Measurements from ENCODE around the gene POU2F2.
"Not testable (repeated sequence)": the region's sequence is repeated elsewhere in the genome, so short reads cannot be mapped to it uniquely, and the experiment has no call there.

The POU2F2 gene

DNA sequence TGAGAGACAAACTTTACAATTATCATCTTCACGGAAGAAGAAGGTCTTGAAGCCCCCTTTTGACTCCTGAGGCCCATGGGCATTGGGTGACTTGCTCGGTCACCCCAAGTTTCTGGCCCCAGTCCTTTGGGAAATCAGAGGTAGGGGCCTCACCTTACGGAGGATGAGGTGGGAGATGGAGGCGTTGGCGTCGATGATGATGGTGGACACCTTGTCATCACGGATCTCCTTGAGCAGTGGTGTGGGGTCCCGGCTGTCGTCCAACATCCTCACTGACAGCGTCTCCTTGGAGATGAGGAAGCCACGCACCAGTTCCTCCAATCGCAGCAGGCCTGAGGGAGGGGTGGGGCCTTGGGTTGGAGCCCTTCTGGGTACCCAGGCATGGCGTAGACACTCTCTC is 73.0 kb downstream of the POU2F2 start:
- no peak for DNase-seq (ENCODE audit: low spot score)

DNA sequence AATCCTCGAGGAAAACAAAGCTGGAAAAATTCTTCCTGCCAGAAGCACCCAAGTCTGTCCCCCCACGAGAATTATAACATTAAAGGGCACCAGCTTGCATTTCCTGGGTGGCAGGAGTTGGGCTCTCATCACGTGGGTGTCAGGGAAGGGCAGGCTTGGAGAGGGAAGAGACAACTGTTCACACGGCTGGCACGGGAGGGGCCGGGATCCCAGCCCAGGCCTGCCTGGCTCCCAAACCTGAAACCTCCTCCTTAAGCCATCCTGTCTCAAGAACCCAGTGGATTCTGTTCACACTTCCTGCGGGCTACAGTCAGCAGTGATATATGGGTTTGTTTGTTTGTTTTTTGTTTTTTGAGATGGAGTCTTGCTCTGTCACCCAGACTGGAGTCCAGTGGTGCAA is 74.4 kb downstream of the POU2F2 start:
- no peak for DNase-seq (ENCODE audit: low spot score)

- no peak for DNase-seq (ENCODE audit: low spot score)
Measured at GRCh38 chr19:42054205-42054604, 78.0 kb downstream of the POU2F2 start.

DNA sequence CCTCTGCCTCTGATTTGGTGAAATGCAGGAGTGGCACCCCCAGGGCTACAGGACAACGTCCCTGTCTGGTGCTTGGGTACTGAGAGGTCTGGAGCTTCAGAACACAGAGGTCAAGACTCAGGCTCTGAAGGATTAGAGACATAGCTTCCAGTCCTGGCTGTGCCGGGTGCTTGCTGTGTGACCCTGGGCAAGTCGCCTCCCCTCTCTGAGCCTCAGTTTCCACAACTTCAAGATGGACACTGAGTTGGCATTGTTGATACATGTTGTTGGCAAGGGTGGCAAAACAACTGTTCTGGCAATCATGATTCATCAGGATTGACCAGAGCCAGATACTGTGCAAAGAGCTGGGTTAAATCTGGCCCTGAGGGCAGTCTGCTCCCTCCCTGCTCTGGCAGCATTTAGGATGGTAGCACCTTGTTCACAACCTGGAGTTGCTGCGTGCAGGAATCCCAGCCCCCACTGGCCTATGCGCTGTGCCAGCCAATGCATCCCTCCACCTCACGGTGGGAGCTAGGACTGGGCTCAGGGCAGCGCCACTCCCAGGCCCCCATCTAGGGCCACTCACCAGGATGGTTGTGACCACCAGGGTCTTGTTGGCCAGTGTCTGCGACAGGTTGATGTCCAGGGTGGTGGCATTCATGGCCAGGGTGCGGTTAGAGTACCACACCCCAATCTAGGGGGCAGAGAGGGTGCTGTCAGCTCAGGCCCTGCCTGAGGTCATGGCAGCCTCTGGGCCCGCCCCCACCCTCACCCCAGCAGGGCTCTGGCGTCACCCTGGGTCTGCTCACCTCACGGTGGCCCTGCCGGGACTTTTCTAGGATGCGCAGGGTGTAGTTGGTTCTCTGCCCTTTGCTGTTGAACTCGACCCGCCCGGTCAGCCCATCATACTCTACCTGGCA is 79.0 kb downstream of the POU2F2 start:
- no peak for DNase-seq (ENCODE audit: low spot score)

DNA sequence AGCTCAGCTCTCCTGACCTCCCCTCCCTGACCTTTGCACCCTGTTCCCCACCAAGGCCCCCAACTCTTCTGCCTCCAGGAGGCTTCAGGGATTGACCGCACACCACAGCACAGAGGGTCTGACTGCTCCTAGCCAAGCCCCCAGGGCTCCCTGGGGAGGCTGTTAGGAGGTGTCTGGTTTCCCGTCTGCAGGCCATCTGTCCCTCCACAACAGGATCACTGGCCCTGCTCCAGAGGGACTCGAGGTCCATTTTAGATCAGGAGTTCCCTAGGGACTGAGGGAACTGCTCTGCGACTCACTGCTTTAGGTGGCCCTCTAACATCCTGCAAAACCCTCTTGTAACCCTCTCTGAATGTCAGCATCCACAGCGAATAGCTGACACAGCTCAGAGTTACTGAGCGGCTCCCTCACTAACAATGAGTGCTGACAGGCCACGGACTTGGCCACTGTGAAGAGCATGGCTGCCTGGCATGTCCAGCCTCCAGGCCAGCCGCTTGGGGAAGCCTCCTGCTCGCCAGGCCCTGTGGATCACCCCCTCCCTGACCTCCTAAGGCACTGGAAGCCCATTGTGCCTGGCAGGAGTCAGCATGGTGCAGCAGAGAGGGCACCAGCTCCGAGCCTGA is 79.9 kb downstream of the POU2F2 start:
- DNase-seq (ENCODE audit: low spot score) = no peak

DNA sequence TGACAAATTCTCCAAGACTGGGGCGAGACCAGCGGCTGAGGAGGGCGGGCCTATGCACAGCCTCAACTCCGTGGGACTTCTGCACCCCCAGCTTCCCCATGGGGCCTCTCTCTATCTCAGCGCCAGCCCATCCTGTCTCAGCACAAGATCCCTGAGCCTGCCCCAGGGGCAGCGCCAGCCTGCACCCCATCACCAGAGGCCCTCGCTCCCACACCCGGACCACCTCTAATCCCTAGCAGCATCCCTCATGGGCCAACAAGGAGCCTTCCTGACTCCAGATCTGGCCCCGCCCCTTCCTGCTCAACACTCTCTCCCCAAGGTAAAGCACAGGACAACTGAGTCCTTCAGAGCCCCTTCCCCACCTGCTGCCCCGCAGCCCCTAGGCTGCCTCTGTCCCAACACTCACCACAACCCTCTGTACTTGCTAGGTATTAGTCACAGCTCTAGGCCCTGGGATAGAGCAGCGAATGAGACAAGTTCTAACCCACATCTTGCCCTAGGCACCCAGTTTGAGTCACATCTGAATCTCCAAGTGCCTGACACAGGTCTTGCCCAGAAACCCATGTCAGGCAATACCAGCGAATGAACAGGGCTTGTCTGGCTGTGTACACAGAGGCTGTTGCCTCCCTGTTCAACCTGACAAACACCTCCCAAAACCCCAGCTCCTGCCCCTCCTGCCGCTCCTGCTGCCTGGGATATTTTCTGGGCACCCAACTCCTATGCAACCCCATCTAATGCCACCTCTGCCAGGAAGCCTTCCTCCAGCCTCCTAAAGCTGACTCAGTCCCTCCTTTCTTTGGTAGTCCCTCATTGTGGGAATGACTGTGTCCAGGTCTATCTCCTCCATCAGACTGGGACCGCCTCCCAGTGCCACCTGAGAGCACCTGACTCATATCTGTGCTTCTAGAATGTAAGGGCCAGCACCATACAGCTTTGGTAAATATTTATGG is 80.8 kb downstream of the POU2F2 start:
- DNase-seq (ENCODE audit: low spot score) = no peak

DNA sequence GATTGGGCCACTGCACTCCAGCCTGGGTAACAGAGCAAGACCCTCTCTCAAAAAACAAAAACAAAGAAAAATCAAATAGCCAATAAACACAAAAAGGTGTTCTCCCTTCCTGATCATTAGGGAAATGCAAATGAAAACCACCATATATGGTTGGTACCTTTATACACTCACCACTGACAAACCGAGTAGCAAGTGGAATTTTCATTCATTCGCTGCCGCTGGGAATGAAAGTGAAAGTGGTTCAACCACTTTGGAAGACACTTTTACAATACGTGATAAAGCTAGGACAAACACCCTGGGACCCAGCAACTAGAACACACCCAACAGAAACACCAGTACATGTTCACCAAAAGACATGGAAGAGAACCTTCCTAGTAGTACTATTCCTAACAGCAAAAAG is 83.3 kb downstream of the POU2F2 start:
- no peak for DNase-seq (ENCODE audit: low spot score)

GRCh38 chr19:42045575-42045974 is 86.7 kb downstream of the POU2F2 start:
- DNase-seq (ENCODE audit: low spot score) = no peak

DNA sequence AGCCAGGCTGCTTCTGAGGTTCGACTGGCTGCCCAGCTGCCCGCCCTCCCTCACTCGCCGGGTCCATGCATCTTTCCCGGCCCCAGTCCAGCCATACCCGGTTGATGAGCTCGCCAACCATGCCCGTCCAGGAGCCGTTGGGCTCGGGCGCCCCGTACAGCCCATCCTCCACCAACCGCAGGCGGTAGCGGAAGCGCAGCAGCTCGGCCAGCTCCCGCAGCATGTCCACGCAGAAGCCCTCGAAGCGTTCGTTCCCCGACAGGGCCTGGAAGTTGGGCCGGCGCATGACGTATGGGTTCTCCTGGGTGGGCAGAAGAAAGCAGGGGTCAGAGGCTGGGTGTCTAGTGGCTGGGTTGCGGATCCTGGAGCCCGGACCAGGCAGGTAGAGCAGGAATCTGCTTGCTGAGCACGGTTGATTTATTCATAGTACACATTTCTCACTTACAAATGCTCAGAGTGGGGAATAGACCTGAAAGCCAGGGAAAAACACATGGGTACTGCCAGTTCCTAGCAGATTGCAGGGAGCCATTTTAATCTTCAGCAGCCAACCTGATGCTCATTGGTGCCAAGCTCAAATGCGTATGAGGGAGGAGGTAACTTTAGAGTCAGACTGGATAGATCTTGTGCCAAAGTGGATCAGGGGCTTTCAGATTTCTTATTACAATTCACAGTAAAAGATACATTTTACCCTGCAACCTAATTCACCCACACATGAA is 89.6 kb downstream of the POU2F2 start:
- no peak for DNase-seq (ENCODE audit: low spot score)

DNA sequence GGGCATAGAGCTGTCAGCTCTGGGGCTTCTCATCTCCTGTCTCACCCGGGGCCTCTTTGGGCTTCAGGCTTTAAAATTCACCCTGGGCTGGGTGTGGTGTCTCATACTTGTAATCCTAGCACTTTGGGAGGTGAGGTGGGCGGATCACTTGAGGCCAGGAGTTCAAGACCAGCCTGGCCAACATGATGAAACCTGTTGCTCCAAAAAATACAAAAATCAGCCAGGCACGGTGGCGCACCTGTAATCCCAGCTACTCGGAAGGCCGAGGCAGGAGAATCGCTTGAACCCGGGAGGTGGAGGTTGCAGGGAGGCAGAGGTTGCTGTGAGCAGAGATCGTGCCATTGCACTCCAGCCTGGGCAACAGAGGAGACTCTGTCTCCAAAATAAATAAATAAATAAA is 91.8 kb downstream of the POU2F2 start:
- not testable (repeated sequence) for DNase-seq (ENCODE audit: low spot score)

GRCh38 chr19:42040031-42040430 is 92.2 kb downstream of the POU2F2 start:
- no peak for DNase-seq (ENCODE audit: low spot score)

GRCh38 chr19:42038666-42039065 is 93.6 kb downstream of the POU2F2 start:
- no peak for DNase-seq (ENCODE audit: low spot score)

DNA sequence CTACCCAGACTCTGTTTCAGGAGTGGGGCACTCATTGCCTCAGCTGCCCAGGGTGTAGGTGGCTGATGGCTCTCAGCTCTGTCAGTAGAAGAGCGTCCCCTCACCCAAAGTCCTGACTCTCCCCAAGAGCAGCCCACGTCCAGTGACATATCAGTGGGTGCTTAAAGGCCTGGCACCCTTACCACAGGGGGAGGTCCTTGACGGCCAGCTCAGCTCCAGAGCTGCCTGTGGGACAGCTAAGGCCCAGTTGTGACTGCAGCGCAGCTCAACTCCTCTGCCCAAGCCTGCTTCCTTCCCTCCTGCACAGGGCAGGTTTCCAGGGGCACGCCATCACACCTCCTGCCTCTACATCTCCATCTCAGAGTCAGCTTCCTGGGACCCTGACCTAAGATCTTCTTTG is 94.6 kb downstream of the POU2F2 start:
- DNase-seq (ENCODE audit: low spot score) = no peak
